Panc1 (cell line): ENCODE measurements around the gene IGFBP4.

ENCODE experiments used
- POLR2AphosphoS5 ChIP-seq: IDR thresholded peaks from 2 replicates; pipeline ENCODE4 v1.6.1; 2012; ENCODE audit warnings: mild to moderate bottlenecking, low read depth, low read length, moderate library complexity
- SIN3A ChIP-seq: IDR thresholded peaks from 2 replicates; pipeline ENCODE4 v1.6.1; 2012; ENCODE audit warnings: low read depth, mild to moderate bottlenecking, low read length, moderate library complexity, borderline replicate concordance; ENCODE audit not compliant: insufficient read depth
- TCF7L2 ChIP-seq: IDR thresholded peaks from 2 replicates; pipeline ENCODE4 v1.6.1; 2011; ENCODE audit warnings: mild to moderate bottlenecking, low read depth, low read length, inconsistent platforms
- TF ChIP-seq, protein P1 (sequence below): fragments of 450-650 bp; IDR thresholded peaks from 2 replicates; pipeline ENCODE4 v1.5.1; 2017; ENCODE audit warnings: mild to moderate bottlenecking
- TF ChIP-seq, protein P2 (sequence below), 2 experiments: IDR thresholded peaks; 2 replicates each; pipeline ENCODE4 v1.6.1; 2011 to 2012; ENCODE audit warnings: low read depth in 2 of 2, control low read depth in 1 of 2, low read length in 1 of 2, mild to moderate bottlenecking in 1 of 2, moderate library complexity in 1 of 2; ENCODE audit not compliant: insufficient read depth in 1 of 2

- TF ChIP-seq, protein P1, sequence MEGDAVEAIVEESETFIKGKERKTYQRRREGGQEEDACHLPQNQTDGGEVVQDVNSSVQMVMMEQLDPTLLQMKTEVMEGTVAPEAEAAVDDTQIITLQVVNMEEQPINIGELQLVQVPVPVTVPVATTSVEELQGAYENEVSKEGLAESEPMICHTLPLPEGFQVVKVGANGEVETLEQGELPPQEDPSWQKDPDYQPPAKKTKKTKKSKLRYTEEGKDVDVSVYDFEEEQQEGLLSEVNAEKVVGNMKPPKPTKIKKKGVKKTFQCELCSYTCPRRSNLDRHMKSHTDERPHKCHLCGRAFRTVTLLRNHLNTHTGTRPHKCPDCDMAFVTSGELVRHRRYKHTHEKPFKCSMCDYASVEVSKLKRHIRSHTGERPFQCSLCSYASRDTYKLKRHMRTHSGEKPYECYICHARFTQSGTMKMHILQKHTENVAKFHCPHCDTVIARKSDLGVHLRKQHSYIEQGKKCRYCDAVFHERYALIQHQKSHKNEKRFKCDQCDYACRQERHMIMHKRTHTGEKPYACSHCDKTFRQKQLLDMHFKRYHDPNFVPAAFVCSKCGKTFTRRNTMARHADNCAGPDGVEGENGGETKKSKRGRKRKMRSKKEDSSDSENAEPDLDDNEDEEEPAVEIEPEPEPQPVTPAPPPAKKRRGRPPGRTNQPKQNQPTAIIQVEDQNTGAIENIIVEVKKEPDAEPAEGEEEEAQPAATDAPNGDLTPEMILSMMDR = no peak
- TF ChIP-seq, protein P2, sequence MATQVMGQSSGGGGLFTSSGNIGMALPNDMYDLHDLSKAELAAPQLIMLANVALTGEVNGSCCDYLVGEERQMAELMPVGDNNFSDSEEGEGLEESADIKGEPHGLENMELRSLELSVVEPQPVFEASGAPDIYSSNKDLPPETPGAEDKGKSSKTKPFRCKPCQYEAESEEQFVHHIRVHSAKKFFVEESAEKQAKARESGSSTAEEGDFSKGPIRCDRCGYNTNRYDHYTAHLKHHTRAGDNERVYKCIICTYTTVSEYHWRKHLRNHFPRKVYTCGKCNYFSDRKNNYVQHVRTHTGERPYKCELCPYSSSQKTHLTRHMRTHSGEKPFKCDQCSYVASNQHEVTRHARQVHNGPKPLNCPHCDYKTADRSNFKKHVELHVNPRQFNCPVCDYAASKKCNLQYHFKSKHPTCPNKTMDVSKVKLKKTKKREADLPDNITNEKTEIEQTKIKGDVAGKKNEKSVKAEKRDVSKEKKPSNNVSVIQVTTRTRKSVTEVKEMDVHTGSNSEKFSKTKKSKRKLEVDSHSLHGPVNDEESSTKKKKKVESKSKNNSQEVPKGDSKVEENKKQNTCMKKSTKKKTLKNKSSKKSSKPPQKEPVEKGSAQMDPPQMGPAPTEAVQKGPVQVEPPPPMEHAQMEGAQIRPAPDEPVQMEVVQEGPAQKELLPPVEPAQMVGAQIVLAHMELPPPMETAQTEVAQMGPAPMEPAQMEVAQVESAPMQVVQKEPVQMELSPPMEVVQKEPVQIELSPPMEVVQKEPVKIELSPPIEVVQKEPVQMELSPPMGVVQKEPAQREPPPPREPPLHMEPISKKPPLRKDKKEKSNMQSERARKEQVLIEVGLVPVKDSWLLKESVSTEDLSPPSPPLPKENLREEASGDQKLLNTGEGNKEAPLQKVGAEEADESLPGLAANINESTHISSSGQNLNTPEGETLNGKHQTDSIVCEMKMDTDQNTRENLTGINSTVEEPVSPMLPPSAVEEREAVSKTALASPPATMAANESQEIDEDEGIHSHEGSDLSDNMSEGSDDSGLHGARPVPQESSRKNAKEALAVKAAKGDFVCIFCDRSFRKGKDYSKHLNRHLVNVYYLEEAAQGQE (IDR thresholded peaks at IDR 0.05; ENCODE audit: insufficient read depth in 1 of 2, low read depth in 2 of 2, low read length in 1 of 2) = no peak
- no peak for TF ChIP-seq TCF7L2
- TF ChIP-seq POLR2AphosphoS5 = no peak
- TF ChIP-seq SIN3A = no peak
Measured at GRCh38 chr17:40497695-40498094, 54.4 kb downstream of the IGFBP4 start.
